MM.1S (cell line): Measurements from ENCODE around the gene GRK3.
"Not testable (repeated sequence)": the region's sequence is repeated elsewhere in the genome, so short reads cannot be mapped to it uniquely, and the experiment has no call there.

Experiments
- DNase-seq: peaks from one replicate; pipeline ENCODE4 v3.0.0-alpha.2; 2015
- H2AFZ ChIP-seq: fragments of 300-600 bp; sonication (generic); 2 replicates; pipeline ENCODE4 v1.6.0; 2016; ENCODE audit warnings: antibody characterized with exemption, low read length
- H3F3A ChIP-seq: fragments of 300-600 bp; sonication (generic); 2 replicates; pipeline ENCODE4 v1.6.1; 2016; ENCODE audit warnings: mild to moderate bottlenecking, antibody characterized with exemption, low read length, moderate library complexity, mixed read lengths; ENCODE audit not compliant: insufficient read depth
- H3K27ac ChIP-seq: fragments of 300-600 bp; sonication (generic); 2 replicates; pipeline ENCODE4 v1.5.1; 2016; ENCODE audit warnings: mild to moderate bottlenecking, low read length
- H3K27me3 ChIP-seq: fragments of 300-600 bp; sonication (generic); replicated peaks from 2 replicates; pipeline ENCODE4 v1.6.0; 2016; ENCODE audit warnings: low read length; ENCODE audit not compliant: insufficient read depth
- H3K36me3 ChIP-seq: fragments of 300-600 bp; sonication (generic); replicated peaks from 2 replicates; pipeline ENCODE4 v1.6.1; 2016; ENCODE audit warnings: mild to moderate bottlenecking, low read length, mixed read lengths; ENCODE audit not compliant: insufficient read depth
- H3K4me1 ChIP-seq: fragments of 300-600 bp; sonication (generic); 2 replicates; pipeline ENCODE4 v1.6.1; 2016; ENCODE audit warnings: low read length, mixed read lengths
- H3K4me2 ChIP-seq: fragments of 300-600 bp; sonication (generic); 2 replicates; pipeline ENCODE4 v1.6.0; 2016; ENCODE audit warnings: low read depth, low read length
- H3K4me3 ChIP-seq: fragments of 300-600 bp; sonication (generic); 2 replicates; pipeline ENCODE4 v1.5.1; 2016; ENCODE audit warnings: low read length, mixed read lengths
- H3K79me2 ChIP-seq: fragments of 300-600 bp; sonication (generic); 2 replicates; pipeline ENCODE4 v1.6.1; 2016; ENCODE audit warnings: mixed run types, low read length, mixed read lengths
- H3K9ac ChIP-seq: fragments of 300-600 bp; sonication (generic); 2 replicates; pipeline ENCODE4 v1.6.1; 2016; ENCODE audit warnings: low read length, mixed read lengths
- H3K9me2 ChIP-seq: fragments of 300-600 bp; sonication (generic); replicated peaks from 2 replicates; pipeline ENCODE4 v1.6.1; 2016; ENCODE audit warnings: mild to moderate bottlenecking, low read length, mixed read lengths; ENCODE audit not compliant: insufficient read depth
- H3K9me3 ChIP-seq: fragments of 300-600 bp; sonication (generic); replicated peaks from 2 replicates; pipeline ENCODE4 v1.6.1; 2016; ENCODE audit warnings: mild to moderate bottlenecking, low read length, mixed read lengths; ENCODE audit not compliant: insufficient read depth
- H4K20me1 ChIP-seq: fragments of 300-600 bp; sonication (generic); 2 replicates; pipeline ENCODE4 v1.6.1; 2016; ENCODE audit warnings: mild to moderate bottlenecking, low read length, moderate library complexity, mixed read lengths; ENCODE audit not compliant: insufficient read depth
- EZH2 ChIP-seq: fragments of 300-600 bp; sonication (generic); optimal IDR thresholded peaks from 2 replicates; pipeline ENCODE3; 2017; ENCODE audit warnings: low read depth, mild to moderate bottlenecking, antibody characterized with exemption, low read length, mixed read lengths
- EZH2phosphoT487 ChIP-seq: fragments of 300-600 bp; sonication (generic); IDR thresholded peaks from 2 replicates; pipeline ENCODE4 v1.6.1; 2018; ENCODE audit warnings: antibody characterized with exemption, low read length
- TF ChIP-seq, protein P1 (sequence below): fragments of 300-600 bp; sonication (generic); IDR thresholded peaks from 2 replicates; pipeline ENCODE4 v1.5.1; 2016; ENCODE audit warnings: antibody characterized with exemption, low read length, mixed read lengths

GRK3 gene

DNA sequence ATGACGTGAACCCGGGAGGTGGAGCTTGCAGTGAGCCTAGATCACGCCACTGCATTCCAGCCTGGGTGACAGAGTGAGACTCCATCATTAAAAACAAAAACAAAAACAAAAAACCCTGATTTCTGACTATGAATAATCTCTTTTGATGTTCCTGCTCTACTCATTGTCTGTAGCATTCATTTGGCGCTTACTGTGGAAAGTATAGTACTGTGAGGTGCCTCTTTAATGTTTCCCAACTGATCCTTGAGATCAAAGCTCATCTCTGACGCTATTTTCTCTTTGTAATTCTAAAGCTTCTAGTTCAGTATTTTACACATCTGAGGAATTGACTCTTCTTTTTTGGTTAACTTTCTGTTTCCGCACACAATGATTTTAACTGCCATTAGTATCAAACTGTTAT, 60.0 kb downstream of the GRK3 start:
- no peaks in the 10 kb centered on the region for H3F3A ChIP-seq
- no peak overlapping the region for H3K27ac ChIP-seq
- no peaks in the 10 kb centered on the region for H3K9me3 ChIP-seq
- H3K36me3 ChIP-seq = no peaks in the 10 kb centered on the region
- no peaks in the 10 kb centered on the region for H4K20me1 ChIP-seq
- no peak overlapping the region for H3K9ac ChIP-seq
- H2AFZ ChIP-seq = no peak overlapping the region
- no peaks in the 10 kb centered on the region for H3K9me2 ChIP-seq
- no peaks in the 10 kb centered on the region for H3K4me1 ChIP-seq
- TF ChIP-seq EZH2phosphoT487 (no peak), EZH2 (no peak)
- TF ChIP-seq, protein P1, sequence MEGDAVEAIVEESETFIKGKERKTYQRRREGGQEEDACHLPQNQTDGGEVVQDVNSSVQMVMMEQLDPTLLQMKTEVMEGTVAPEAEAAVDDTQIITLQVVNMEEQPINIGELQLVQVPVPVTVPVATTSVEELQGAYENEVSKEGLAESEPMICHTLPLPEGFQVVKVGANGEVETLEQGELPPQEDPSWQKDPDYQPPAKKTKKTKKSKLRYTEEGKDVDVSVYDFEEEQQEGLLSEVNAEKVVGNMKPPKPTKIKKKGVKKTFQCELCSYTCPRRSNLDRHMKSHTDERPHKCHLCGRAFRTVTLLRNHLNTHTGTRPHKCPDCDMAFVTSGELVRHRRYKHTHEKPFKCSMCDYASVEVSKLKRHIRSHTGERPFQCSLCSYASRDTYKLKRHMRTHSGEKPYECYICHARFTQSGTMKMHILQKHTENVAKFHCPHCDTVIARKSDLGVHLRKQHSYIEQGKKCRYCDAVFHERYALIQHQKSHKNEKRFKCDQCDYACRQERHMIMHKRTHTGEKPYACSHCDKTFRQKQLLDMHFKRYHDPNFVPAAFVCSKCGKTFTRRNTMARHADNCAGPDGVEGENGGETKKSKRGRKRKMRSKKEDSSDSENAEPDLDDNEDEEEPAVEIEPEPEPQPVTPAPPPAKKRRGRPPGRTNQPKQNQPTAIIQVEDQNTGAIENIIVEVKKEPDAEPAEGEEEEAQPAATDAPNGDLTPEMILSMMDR = no peak
- H3K4me3 ChIP-seq = no peak overlapping the region
- no peaks in the 10 kb centered on the region for H3K27me3 ChIP-seq
- no peak overlapping the region for H3K4me2 ChIP-seq
- no peak for DNase-seq
- no peaks in the 10 kb centered on the region for H3K79me2 ChIP-seq

DNA sequence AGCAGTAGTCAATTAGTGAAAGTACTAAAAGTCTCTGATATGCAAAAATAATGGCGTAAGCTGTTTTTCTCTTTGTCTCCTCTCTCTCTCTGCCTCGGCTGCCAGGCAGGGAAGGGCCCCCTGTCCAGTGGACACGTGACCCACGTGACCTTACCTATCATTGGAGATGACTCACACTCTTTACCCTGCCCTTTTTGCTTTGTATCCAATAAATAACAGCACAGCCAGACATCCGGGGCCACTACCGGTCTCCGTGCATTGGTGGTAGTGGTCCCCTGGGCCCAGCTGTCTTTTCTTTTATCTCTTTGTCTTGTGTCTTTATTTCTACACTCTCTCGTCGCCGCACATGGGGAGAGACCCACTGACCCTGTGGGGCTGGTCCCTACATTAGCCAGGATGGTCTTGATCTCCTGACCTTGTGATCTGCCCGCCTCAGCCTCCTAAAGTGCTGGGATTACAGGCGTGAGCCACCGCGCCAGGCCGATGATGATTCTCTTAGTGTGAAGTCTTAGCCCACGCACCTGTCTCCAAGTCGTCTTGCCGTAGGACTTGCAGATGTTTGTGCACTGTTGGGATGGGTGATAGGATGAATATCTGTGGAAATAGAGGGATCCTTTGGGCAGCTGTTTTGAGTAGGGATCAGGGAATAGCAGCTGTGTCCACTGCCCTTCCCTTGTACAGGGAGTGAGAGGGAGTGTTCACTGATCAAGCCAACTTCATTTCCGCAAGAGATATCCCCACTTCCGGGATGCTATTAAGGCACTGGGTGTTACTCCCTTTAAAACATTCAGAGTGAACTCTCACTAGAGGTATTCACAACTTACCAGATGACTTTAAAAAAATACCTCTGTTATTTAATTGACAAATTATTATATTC, 61.5 kb downstream of the GRK3 start:
- H3F3A ChIP-seq, H3K79me2 ChIP-seq, H3K36me3 ChIP-seq, H2AFZ ChIP-seq, H3K9ac ChIP-seq, H3K27ac ChIP-seq, H3K4me1 ChIP-seq, H3K9me3 ChIP-seq, H4K20me1 ChIP-seq, H3K9me2 ChIP-seq, H3K27me3 ChIP-seq, DNase-seq, H3K4me2 ChIP-seq, H3K4me3 ChIP-seq: not testable (repeated sequence)

DNA sequence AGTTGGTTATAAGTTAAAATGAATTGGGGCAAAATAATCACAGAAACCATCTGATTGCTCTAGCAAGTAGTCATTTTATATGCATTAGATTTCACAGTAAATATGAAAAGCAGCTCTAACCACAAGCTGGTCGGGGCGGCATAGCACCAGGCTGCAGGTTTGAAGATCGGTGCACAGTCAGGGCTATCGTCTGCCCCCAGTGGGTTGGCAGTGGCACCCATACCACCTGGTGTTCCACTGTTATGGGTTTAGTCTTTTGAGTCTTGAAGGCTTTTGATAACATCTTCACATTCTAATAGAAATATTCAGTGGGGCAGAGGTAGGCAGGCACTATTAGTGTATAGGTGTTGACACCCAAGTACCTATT, 62.1 kb downstream of the GRK3 start:
- Histone ChIP-seq H3K79me2 (no peaks in the 10 kb centered on the region), H3K4me1 (no peaks in the 10 kb centered on the region), H3K27me3 (no peaks in the 10 kb centered on the region), H3K27ac (no peak overlapping the region), H3K9me2 (no peaks in the 10 kb centered on the region), H3K9me3 (no peaks in the 10 kb centered on the region), H4K20me1 (no peaks in the 10 kb centered on the region), H3K36me3 (no peaks in the 10 kb centered on the region), H3K9ac (no peak overlapping the region), H3K4me3 (no peak overlapping the region), H3F3A (no peaks in the 10 kb centered on the region), H3K4me2 (no peak overlapping the region), H2AFZ (no peak overlapping the region)
- TF ChIP-seq, protein P1 = no peak
- TF ChIP-seq EZH2phosphoT487 = no peak
- DNase-seq = no peak

DNA sequence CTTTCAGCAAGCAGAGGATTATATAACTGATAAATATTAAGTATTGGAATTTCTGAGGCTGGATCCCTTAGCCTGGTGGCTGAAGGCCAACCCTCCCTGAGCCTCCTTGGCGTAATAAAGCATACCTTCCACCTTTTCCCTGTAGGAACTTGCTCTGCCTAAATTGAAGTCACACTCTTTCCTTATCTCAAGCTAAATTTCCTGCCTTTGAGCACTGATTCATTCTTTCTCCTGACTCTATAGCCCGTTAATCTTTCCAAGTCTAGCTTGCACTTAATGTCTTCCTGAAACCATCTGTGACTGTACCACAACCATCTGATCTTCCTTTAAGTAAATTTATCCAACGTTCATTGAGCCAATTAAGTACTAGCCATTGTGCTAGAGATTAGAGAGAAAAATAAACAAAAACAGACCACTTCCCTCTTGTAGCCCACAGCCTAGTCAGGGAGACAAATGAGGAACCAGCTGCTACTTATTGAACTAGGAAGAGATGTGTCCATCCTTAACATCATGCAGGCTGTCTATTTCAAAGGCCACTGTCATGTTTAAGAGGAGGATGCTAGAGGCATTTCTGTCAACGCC, 62.9 kb downstream of the GRK3 start:
- Histone ChIP-seq H3K4me1 (no peaks in the 10 kb centered on the region), H3K9ac (no peak overlapping the region), H2AFZ (no peak overlapping the region), H3K4me2 (no peak overlapping the region), H3K4me3 (no peak overlapping the region), H3K9me3 (no peaks in the 10 kb centered on the region), H3F3A (no peaks in the 10 kb centered on the region), H4K20me1 (no peaks in the 10 kb centered on the region), H3K36me3 (no peaks in the 10 kb centered on the region), H3K9me2 (no peaks in the 10 kb centered on the region), H3K27ac (no peak overlapping the region), H3K79me2 (no peaks in the 10 kb centered on the region), H3K27me3 (no peaks in the 10 kb centered on the region)
- DNase-seq = no peak
- no peak for TF ChIP-seq EZH2
- TF ChIP-seq, protein P1 = no peak
- TF ChIP-seq EZH2phosphoT487 = no peak
